HG02840 (cell line): ENCODE measurements around the gene ARL4C.
A peak's percentile ranks its signal among the peaks of the same experiment; 100 is the strongest.

Source experiments
- ATAC-seq: cut with Tn5 transposase; IDR thresholded peaks from one replicate; pipeline ENCODE4 v1.9.1; 2021; ENCODE audit warnings: mild to moderate bottlenecking, moderate library complexity, moderate number of reproducible peaks; ENCODE audit not compliant: unreplicated experiment, low FRiP score

The ARL4C gene, protein sequence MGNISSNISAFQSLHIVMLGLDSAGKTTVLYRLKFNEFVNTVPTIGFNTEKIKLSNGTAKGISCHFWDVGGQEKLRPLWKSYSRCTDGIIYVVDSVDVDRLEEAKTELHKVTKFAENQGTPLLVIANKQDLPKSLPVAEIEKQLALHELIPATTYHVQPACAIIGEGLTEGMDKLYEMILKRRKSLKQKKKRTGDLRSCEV

GRCh38 chr2:234496835-234497593 is at the start of gene ARL4C:
ARL4C (minus strand) TSS chr2:234497081; CDS start chr2:234496586, 495 bp downstream.
- ATAC-seq, result peak; percentile 40

- ATAC-seq, result no peak
Observed at GRCh38 chr2:234544659-234545611, 48.1 kb upstream of the ARL4C start.

DNA sequence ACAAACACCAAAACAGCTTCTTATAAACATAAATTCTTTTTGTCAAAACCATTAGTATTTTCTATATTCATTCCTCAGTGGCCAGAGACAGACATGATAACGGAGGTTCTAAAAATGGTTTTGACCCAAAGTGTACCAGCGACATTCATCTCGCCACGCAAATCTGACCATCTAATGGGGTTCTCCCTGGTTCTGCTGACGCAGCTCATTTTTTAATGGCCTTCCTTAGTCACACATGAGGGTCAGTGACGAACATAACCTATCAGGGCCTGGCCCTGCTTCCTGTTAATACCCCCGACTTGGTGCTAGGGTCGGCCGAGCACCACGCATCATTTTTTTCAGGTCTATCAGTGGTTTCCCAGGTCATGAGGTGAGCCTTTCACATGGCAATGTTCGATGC is 45.9 kb upstream of the ARL4C start:
- ATAC-seq, result no peak

- ATAC-seq, result no peak
Observed at GRCh38 chr2:234537929-234538328, 41.0 kb upstream of the ARL4C start.

DNA sequence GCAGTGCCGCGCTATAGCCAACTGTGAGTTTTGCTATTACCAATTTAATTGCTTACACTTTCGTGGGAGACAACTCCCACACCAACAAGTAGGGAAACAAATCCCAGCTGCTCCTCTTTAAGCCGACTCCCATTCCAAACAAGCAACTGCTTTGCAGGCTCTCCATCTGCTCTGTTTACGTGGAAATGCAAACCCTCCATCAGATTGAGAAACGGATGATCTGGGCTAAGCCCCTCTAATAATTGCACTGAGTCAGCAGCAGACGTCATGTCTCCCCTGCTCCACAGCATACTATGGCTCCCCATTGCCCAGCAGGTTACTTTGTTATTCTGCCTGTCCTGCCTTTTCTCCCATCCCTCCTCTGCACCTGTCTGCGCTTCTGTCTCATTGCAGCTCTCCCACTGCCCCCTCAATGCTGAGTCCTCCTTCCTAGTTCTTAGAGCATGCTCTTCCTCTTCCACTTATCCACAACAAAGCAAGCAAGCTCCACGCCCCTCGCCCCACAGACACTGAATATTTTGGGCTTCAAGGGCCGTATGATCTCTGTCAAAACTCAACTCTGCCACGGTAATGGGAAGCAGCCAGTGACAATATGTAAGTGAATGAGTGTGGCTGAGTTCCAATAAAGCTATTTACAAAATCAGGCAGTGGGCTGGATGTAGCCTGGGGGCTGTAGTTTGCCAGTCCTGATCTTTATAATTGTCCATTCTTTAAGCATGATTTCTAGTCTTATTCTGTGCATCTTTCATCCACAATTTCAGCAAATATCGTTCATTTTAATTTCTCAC is 39.5 kb upstream of the ARL4C start:
- no peak for ATAC-seq

GRCh38 chr2:234535464-234535863 is 38.6 kb upstream of the ARL4C start:
- no peak for ATAC-seq

DNA sequence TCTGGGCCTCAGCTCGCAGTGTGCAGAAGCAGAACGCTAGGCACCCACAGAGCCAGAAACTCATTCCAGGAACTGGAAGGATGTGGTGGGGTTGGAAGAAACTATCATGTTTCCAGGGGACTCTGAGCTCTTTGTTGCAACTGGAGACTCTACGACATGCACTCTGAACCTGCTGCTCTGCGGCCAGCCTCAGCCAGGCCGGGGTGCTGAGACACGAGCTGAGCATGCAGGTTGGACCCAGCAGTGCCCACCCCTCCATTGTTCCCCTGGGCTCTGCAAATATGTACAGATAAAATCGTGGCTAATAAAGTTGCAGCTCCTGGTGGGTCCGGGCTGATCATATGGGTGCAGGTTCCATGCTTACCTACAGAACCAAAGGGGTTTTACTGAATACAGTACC is 37.6 kb upstream of the ARL4C start:
- no peak for ATAC-seq

DNA sequence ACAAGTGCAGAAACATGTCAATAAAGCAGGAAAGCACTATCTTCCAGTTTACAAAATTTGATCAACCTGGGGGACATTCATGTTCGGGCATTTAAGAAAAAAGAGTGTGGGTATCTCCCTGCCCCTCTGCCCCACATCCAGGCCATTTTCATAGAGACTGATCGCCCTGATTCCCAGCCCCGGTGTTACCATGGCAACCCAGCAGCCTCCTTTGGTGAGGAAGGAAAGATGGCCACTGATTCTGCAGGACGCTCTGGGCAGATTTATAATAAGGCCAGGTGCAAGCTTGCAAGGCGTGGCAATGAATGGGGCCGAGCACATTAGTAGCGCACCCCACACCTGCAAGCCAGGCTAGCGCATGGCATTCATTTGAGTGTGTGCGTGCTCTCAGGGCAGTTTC is 36.7 kb upstream of the ARL4C start:
- no peak for ATAC-seq

GRCh38 chr2:234528410-234529148 is 31.7 kb upstream of the ARL4C start:
- no peak for ATAC-seq

GRCh38 chr2:234526711-234527110 is 29.8 kb upstream of the ARL4C start:
- ATAC-seq, result no peak

DNA sequence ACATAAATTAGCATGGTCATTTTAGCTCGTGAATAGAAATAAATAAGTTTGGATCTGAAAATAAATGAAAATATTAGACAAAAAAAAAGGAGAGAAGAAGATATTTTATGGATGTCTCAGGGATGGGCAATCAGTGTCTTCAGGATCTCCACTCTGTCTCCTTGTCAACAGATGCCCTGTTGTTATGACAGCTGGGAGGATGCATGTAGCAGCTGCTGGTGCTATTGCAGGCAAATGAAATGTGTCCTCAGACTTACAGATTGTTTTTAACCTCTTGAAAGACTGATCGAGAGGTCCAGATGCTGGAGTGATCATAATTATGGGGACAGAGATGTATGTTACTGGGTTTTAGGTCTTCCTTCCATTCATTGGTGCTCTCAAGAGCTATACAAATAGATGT is 24.7 kb upstream of the ARL4C start:
- no peak for ATAC-seq

- no peak for ATAC-seq
Observed at GRCh38 chr2:234518986-234519642, 22.2 kb upstream of the ARL4C start.

- ATAC-seq, result no peak
Observed at GRCh38 chr2:234517971-234518370, 21.1 kb upstream of the ARL4C start.

DNA sequence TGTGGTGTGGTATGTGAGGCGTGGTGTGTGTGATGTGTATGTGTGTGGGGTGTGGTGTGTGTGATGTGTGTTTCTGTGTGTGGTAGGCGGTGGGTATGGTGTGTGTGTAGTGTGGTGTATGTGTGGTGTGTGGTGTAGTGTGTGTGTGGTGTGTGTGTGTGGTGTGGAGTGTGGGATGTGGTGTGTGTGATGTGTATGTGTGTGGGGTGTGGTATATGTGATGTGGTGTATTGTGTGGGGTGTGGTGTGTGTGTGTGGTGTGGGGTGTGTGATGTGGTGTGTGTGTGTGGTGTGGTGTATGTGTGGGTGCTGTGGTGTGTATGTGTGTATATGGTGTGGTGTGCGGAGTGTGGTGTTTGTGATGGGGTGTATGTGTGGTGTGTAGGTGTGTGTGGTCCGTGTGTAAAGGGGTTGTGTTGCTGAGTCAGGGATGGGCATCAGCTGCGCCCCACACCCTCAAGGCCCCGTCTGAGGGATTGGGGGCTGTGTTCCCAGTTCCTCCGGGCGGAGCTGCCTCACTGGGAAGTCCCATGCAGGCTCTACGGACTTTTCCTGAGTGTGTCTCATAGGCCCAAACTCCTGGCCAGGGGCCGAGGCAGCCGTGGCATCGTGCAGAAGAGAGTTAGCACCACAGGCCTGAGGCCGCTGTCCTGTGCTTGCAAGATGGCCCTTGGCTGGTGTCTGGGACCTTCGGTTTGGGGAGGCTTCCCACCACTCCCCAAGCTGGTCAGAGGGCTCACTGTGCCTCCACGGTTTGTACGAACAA is 18.2 kb upstream of the ARL4C start:
- no peak for ATAC-seq

DNA sequence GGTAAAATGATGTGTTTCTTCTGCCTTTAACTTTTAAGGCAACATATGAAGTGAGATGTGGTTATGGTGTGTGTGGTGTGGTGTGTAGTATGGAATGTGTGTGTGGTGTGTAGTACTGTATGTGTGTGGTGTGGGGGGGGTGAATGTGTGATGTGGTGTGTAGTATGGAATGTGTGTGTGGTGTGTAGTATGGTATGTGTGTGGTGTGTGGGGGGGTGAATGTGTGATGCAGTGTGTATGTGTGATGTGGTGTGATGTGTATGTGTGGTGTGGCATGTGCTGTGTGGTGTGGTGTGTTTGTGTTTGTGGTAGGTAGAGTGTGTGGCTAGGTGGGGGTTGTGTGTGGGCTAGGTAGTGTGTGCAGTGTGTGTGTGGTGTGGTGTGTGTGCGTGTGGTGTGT is 17.2 kb upstream of the ARL4C start:
- no peak for ATAC-seq

- no peak for ATAC-seq
Observed at GRCh38 chr2:234512884-234513669, 16.2 kb upstream of the ARL4C start.

DNA sequence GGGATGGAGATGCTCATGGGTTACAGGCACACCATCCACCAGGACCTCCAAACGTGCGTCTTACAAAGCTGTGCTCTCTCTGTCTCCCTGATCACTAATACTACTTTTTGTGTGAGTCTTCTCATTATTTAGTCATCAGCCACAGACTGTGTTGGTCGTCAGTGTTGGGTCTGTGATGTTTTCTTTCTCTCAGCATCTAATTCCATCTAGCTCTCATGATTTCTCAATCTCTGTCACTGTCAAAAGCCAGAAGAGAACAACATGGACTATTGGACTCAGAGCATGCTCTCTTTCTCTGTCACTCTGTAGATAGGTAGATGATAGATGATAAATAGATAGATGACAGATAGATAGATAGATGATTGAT is 6.0 kb upstream of the ARL4C start:
- no peak for ATAC-seq
